SK-N-MC (cell line): ENCODE results near the gene MED13L.

Experiments used
- EZH2 ChIP-seq: fragments of 200-600 bp; sonication (generic); IDR thresholded peaks from one replicate; pipeline ENCODE4 v1.6.1; 2017; ENCODE audit warnings: antibody characterized with exemption
- FOXP2 ChIP-seq: optimal IDR thresholded peaks from 2 replicates; pipeline ENCODE3; 2011; ENCODE audit warnings: mild to moderate bottlenecking, moderate library complexity; ENCODE audit not compliant: insufficient read depth; ENCODE audit errors: extremely low read length, control extremely low read depth

DNA sequence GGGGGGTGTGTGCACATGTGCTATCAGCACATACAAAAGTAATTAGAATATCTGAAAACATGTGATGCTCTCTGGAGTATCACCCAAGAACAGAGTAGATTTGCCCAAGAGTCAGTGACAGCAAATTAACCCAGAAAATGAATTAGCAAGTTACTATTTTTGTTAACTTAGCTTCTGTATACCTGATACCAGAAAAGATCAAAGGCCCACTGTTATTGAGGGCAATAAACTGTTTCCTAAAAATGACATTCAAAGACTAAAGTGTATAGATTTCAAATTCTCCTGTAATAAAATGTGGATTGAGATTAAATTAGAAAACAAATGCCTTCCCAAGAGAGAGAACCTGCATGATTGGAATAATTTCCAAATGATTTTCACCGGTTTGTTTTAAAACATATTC is 184.7 kb downstream of the MED13L start:
- TF ChIP-seq EZH2 (no peak), FOXP2 (no peak)
